ENCODE results near the gene RALGPS2. TPM values are rescaled to one million over a fixed set of nuclear protein-coding genes. Genes with fewer than 3 reads are reported as not detected.

Gene RALGPS2
- total RNA-seq, 6 experiments from 2014 or later, result 21.0 to 38.3 (median 28.4) TPM

DNA sequence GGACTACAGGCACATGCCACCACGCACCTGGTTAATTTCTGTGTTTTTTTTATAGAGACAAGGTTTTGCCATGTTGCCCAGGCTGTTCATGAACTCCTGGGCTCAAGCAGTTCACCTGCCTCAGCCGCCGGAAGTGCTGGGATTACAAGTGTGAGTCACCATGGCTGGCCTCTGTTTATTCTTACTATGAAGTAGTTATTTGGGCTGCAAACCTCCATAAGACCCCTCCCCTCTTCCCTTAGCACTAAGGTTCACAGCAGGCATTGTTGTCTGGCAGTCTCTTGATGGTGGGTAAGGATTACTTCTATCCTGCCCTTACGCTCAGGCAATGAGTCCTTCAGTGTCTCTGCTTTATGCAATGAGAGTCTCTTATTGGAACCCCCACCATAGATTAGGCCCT lies 94.1 kb downstream of the RALGPS2 start:
- no peak for DNase-seq
- Histone ChIP-seq H3K27me3 (no peaks in the 10 kb centered on the region), H3K4me1 (no peaks in the 10 kb centered on the region), H3K9me3 (no peaks in the 10 kb centered on the region), H3K36me3 (peaks cover 0 to 6% (median 0%) of the 10 kb centered on the region in 4 donors), H3K4me3 (no peak overlapping the region), H3K27ac (no peak overlapping the region)
- WGBS (ENCODE audit: insufficient coverage, low coverage, low lambda C conversion rate, missing lambda C conversion rate), result 100% methylated on average over 1 of the region's 4 CpGs
- TF ChIP-seq POLR2A (IDR thresholded peaks at IDR 0.05) (no peak), CTCF (IDR thresholded peaks at IDR 0.05) (no peak)
- ATAC-seq, result no peak
- intact Hi-C loops (cut with DNase I), result no loop called here

DNA sequence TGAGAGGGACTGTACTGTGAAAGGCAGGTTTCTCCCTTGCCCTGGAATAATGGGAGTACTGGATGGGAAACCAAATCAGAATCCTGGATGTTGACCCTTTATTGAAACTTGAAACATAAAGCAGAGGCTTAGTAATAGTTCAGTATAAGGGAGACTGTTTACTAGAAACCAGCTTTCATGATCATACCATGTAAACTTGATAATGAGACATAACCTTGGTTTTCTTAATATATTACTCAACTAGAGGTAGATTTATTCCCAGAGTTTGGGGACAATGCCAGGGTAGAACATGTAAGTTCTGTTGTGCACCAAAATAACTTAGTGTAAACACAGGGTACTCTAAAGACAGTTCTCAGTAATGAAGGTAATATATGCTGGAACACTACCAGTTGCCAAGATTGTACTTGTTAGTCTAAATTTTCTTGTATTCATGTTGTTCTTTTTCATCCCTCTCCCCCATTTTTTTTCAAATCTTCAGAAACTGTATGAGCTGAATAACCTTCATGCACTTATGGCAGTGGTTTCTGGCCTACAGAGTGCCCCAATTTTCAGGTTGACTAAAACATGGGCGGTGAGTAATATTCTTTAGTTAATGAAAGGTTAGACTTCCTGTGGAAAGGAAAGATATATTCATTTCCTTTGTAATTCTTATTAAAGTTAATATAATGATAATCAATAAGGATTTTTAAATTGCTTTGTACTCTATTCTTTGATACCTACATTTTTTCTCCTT lies 96.3 kb downstream of the RALGPS2 start:
- Histone ChIP-seq H3K4me3 (no peak overlapping the region), H3K9me3 (no peaks in the 10 kb centered on the region), H3K36me3 (no peaks in the 10 kb centered on the region), H3K27me3 (no peaks in the 10 kb centered on the region), H3K4me1 (no peaks in the 10 kb centered on the region), H3K27ac (no peak overlapping the region)
- ATAC-seq (no peak), DNase-seq (no peak)
- TF ChIP-seq POLR2A (IDR thresholded peaks at IDR 0.05), result no peak
- no peak for TF ChIP-seq CTCF (IDR thresholded peaks at IDR 0.05)
- WGBS (ENCODE audit: insufficient coverage, low coverage, low lambda C conversion rate, missing lambda C conversion rate), result 75% methylated on average over 1 of the region's 1 CpG
- intact Hi-C loops (cut with DNase I), result no loop called here

DNA sequence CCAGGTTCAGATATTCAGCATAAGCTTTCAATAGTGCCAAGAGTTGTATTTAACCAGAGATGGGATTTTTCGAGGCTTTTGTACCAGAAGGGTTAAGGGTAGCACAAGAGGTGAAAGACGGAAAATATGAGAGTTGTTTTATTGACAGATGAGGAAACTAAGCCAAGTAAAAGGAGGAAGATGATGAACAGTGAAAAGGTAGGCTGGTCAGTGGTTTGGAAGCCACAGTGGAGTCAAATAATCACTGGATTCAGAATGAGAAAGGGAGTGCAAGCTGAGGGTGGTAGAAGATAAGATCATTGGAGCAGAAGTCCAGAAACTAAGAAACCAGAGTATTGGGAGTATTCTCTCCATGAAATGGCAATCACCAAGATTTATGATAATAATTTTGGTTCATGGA lies 100.1 kb downstream of the RALGPS2 start:
- 74% methylated on average over 2 of the region's 2 CpGs for WGBS (ENCODE audit: insufficient coverage, low coverage, low lambda C conversion rate, missing lambda C conversion rate)

DNA sequence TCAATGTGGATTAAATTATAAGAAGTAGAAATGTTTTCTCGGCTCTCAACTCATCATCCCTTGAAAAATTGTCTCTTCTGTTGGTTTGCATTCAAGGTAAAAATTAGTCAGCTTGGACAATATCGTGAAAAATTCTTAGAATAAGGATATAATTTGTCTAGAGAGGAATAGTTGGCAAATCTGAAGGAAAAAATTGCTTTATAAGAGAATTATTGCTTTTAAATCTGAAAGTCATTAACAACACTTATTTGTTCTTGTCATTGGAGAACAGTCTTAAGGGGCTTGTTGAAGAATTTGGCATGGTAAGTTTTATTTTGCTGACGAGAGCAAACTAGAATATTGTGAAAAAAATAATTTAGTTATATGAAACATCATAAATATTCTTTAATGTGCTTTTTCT lies 119.4 kb downstream of the RALGPS2 start:
- no peak overlapping the region for H3K4me3 ChIP-seq
- WGBS (ENCODE audit: insufficient coverage, low coverage, low lambda C conversion rate, missing lambda C conversion rate), result 85% methylated on average over 3 of the region's 3 CpGs
- H3K4me1 ChIP-seq, result no peaks in the 10 kb centered on the region
- H3K9me3 ChIP-seq, result no peaks in the 10 kb centered on the region
- H3K27ac ChIP-seq, result no peak overlapping the region
- H3K27me3 ChIP-seq, result no peaks in the 10 kb centered on the region
- ATAC-seq (no peak), DNase-seq (no peak)
- H3K36me3 ChIP-seq, result no peaks in the 10 kb centered on the region
- TF ChIP-seq POLR2A (IDR thresholded peaks at IDR 0.05) (no peak), CTCF (IDR thresholded peaks at IDR 0.05) (no peak)
- intact Hi-C loops (cut with DNase I), result no loop called here

More for the DNA sequence above, 100.1 kb downstream of the RALGPS2 start:
- no peak for TF ChIP-seq POLR2A (IDR thresholded peaks at IDR 0.05)
- no peak for TF ChIP-seq CTCF (IDR thresholded peaks at IDR 0.05)
- no peaks in the 10 kb centered on the region for H3K36me3 ChIP-seq
- no peak for DNase-seq
- no peaks in the 10 kb centered on the region for H3K9me3 ChIP-seq
- no peak overlapping the region for H3K4me3 ChIP-seq
- H3K4me1 ChIP-seq, result no peaks in the 10 kb centered on the region
- no peak overlapping the region for H3K27ac ChIP-seq
- intact Hi-C loops (cut with DNase I), result no loop called here
- H3K27me3 ChIP-seq, result no peaks in the 10 kb centered on the region
- no peak for ATAC-seq

Measured in right lobe of liver (tissue), 6 donors.